ENCODE data around the gene LIN9.

Gene LIN9

GRCh38 chr1:226335661-226336060, 26.7 kb upstream of the LIN9 start:
- peaks cover 6% of the 10 kb centered on the region for H3K9me3 Mint-ChIP-seq (ENCODE audit: low read depth)
- no peak overlapping the region for H3K4me3 Mint-ChIP-seq
- H3K27ac Mint-ChIP-seq, result no peak overlapping the region
- H3K4me1 Mint-ChIP-seq (ENCODE audit: low read depth), result peaks cover 7% of the 10 kb centered on the region
- H3K36me3 Mint-ChIP-seq, result peaks cover 4% of the 10 kb centered on the region
- peaks cover 7% of the 10 kb centered on the region for H3K27me3 Mint-ChIP-seq

DNA sequence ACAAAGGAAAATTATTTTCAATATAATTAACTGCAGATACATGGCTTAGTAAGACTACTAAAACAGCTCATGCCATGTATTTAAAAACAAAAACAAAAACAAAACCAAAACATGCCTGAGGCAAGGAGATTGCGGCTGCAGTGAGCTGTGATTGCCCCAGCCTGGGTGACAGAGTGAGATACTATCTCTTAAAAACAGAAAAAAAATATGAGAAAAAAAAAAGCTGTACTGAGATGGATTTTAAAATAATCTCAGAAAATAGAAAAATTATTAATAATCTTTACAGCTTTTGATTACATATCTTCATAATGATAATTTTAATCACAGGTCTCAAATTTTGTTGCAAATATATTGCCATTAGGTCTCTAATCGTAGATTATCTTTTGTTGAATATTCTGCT, 24.0 kb upstream of the LIN9 start:
- Mint-ChIP-seq H3K4me3 (peak overlapping the region; percentile 57), H3K36me3 (no peaks in the 10 kb centered on the region), H3K27ac (no peak overlapping the region), H3K9me3 (ENCODE audit: low read depth) (no peaks in the 10 kb centered on the region), H3K27me3 (peaks cover 1% of the 10 kb centered on the region), H3K4me1 (ENCODE audit: low read depth) (peaks cover 7% of the 10 kb centered on the region)

DNA sequence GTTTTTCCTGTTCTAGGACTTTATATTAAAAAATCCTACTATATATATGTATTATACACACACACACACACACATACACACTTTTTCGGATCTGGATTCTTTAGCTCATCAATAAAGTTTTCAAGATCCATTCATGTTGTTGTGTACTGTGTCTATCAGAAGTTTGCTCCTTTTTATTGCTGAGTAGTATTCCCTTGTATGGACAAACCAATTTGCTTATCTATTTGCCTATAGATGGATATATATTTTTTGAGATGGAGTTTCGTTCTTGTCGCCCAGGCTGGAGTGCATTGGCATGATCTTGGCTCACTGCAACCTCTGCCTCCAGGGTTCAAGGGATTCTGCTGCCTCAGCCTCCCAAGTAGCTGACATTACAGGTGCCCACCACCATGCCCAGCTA, 20.3 kb upstream of the LIN9 start:
- no peaks in the 10 kb centered on the region for H3K9me3 Mint-ChIP-seq (ENCODE audit: low read depth)

GRCh38 chr1:226327761-226328162, 18.8 kb upstream of the LIN9 start:
- Mint-ChIP-seq H3K36me3 (no peaks in the 10 kb centered on the region), H3K9me3 (ENCODE audit: low read depth) (no peaks in the 10 kb centered on the region), H3K4me3 (no peak overlapping the region), H3K27me3 (no peaks in the 10 kb centered on the region), H3K27ac (no peak overlapping the region), H3K4me1 (ENCODE audit: low read depth) (no peaks in the 10 kb centered on the region)

More for the DNA sequence above, 20.3 kb upstream of the LIN9 start:
- Mint-ChIP-seq H3K27ac (no peak overlapping the region), H3K27me3 (peaks cover 1% of the 10 kb centered on the region), H3K4me1 (ENCODE audit: low read depth) (peaks cover 7% of the 10 kb centered on the region), H3K4me3 (no peak overlapping the region), H3K36me3 (no peaks in the 10 kb centered on the region)

- no peaks in the 10 kb centered on the region for H3K9me3 Mint-ChIP-seq (ENCODE audit: low read depth)
- H3K4me3 Mint-ChIP-seq, result no peak overlapping the region
- H3K27ac Mint-ChIP-seq, result no peak overlapping the region
- H3K27me3 Mint-ChIP-seq, result peaks cover 2% of the 10 kb centered on the region
- no peaks in the 10 kb centered on the region for H3K36me3 Mint-ChIP-seq
- no peaks in the 10 kb centered on the region for H3K4me1 Mint-ChIP-seq (ENCODE audit: low read depth)
Observed at GRCh38 chr1:226325178-226325577, 16.2 kb upstream of the LIN9 start.

- no peaks in the 10 kb centered on the region for H3K36me3 Mint-ChIP-seq
- no peaks in the 10 kb centered on the region for H3K4me1 Mint-ChIP-seq (ENCODE audit: low read depth)
- no peaks in the 10 kb centered on the region for H3K9me3 Mint-ChIP-seq (ENCODE audit: low read depth)
- peaks cover 2% of the 10 kb centered on the region for H3K27me3 Mint-ChIP-seq
- H3K4me3 Mint-ChIP-seq, result no peak overlapping the region
- no peak overlapping the region for H3K27ac Mint-ChIP-seq
Observed at GRCh38 chr1:226324479-226324878, 15.5 kb upstream of the LIN9 start.

- Mint-ChIP-seq H3K27me3 (peaks cover 4% of the 10 kb centered on the region), H3K4me1 (ENCODE audit: low read depth) (no peaks in the 10 kb centered on the region), H3K4me3 (no peak overlapping the region), H3K36me3 (no peaks in the 10 kb centered on the region), H3K27ac (no peak overlapping the region), H3K9me3 (ENCODE audit: low read depth) (no peaks in the 10 kb centered on the region)
Observed at GRCh38 chr1:226322986-226323385, 14.0 kb upstream of the LIN9 start.

DNA sequence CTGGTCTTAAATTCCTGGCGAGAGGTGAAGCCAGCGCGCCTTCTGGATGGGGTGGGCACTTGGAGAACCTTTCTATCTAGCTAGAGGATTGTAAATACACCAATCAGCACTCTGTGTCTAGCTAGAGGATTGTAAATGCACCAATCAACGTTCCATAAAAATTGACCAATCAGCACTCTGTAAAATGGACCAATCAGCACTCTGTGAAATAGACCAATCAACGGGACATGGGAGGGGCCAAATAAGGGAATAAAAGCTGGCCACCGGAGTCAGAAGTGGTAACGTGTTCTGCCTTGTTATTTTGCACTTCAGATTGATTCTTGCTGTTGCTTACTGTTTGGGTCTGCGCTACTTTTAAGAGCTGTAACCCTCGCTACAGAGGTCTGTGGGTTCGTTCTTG, 12.0 kb upstream of the LIN9 start:
- H3K27me3 Mint-ChIP-seq, result peaks cover 7% of the 10 kb centered on the region
- no peaks in the 10 kb centered on the region for H3K9me3 Mint-ChIP-seq (ENCODE audit: low read depth)
- H3K4me3 Mint-ChIP-seq, result no peak overlapping the region

GRCh38 chr1:226318471-226318870, 9.5 kb upstream of the LIN9 start:
- Mint-ChIP-seq H3K4me3 (no peak overlapping the region), H3K4me1 (ENCODE audit: low read depth) (no peaks in the 10 kb centered on the region), H3K9me3 (ENCODE audit: low read depth) (peaks cover 4% of the 10 kb centered on the region), H3K27ac (no peak overlapping the region), H3K36me3 (no peaks in the 10 kb centered on the region), H3K27me3 (peaks cover 7% of the 10 kb centered on the region)

More for the DNA sequence above, 12.0 kb upstream of the LIN9 start:
- H3K27ac Mint-ChIP-seq, result no peak overlapping the region
- no peaks in the 10 kb centered on the region for H3K4me1 Mint-ChIP-seq (ENCODE audit: low read depth)
- H3K36me3 Mint-ChIP-seq, result no peaks in the 10 kb centered on the region

- no peaks in the 10 kb centered on the region for H3K36me3 Mint-ChIP-seq
- H3K27me3 Mint-ChIP-seq, result peaks cover 4% of the 10 kb centered on the region
- H3K4me1 Mint-ChIP-seq (ENCODE audit: low read depth), result peaks cover 7% of the 10 kb centered on the region
- no peak overlapping the region for H3K4me3 Mint-ChIP-seq
- no peak overlapping the region for H3K27ac Mint-ChIP-seq
- H3K9me3 Mint-ChIP-seq (ENCODE audit: low read depth), result peaks cover 4% of the 10 kb centered on the region
Observed at GRCh38 chr1:226314055-226314454, 5.1 kb upstream of the LIN9 start.

DNA sequence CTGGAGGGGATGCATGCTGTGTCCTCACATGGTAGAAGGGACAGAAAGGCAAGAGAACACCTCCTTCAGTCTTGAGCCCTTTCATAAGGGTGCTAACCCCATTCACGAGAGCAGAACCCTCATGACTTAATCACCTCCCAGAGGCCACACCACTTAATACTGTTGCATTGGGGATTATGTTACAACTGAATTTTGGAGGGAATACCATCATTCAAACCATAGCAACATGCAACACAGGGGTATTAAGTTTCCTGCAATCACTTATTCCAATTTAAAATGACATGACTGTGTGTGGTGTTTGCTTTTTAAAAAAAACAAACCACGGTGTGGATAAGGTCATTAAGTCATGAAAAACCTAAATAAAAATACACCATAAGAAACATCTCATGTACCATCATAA, 3.1 kb upstream of the LIN9 start:
- H3K4me3 Mint-ChIP-seq, result no peak overlapping the region

DNA sequence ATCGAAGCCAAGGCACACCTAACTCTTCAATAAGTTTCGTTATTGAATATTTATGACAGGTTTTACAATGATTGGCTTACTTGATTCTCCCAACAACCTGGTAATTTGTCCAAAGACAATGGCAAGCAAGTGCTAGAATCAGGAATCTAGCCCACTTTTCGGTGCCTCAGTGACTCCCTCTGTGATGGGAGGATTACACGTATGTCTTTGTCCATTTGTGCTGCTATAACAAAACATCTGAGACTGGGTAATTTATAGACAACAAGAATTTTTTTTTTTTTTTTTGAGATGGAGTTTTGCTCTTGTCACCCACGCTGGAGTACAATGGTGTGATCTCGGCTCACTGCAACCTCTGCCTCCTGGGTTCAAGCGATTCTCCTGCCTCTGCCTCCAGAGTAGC, 2.4 kb upstream of the LIN9 start:
- Mint-ChIP-seq H3K36me3 (no peaks in the 10 kb centered on the region), H3K4me3 (no peak overlapping the region), H3K27ac (no peak overlapping the region), H3K9me3 (ENCODE audit: low read depth) (peaks cover 4% of the 10 kb centered on the region), H3K27me3 (no peaks in the 10 kb centered on the region), H3K4me1 (ENCODE audit: low read depth) (peaks cover 17% of the 10 kb centered on the region)

More for the DNA sequence above, 3.1 kb upstream of the LIN9 start:
- H3K9me3 Mint-ChIP-seq (ENCODE audit: low read depth), result peaks cover 4% of the 10 kb centered on the region
- H3K4me1 Mint-ChIP-seq (ENCODE audit: low read depth), result peaks cover 12% of the 10 kb centered on the region
- H3K27me3 Mint-ChIP-seq, result no peaks in the 10 kb centered on the region
- no peaks in the 10 kb centered on the region for H3K36me3 Mint-ChIP-seq
- H3K27ac Mint-ChIP-seq, result no peak overlapping the region

DNA sequence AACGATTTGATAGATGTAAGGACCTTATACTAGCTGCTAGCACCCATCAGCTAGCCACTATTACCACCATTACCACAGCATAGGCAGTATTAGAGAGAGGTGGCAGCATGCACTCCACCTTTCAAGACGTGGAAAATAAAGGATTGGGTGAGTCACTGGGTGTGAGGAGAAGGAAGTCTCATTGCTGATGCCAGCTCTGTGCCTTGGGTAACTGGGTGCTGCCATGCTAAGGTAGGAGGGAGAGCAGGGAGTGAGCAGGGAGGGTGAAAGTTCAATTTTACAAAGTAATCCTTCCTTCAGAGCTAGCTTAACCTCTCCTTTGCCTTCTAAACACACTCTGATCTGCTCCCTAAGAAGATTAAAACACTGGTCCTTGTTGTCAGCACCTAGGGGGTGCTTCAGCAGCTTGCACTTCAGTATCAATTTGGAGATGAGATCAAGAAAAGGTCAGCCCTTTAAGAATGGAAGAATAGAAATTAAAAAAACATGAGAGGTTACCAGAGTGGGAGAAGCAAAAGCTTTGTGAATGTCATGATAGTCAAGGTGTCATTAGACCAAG, 1.8 kb upstream of the LIN9 start:
- H3K27me3 Mint-ChIP-seq, result no peaks in the 10 kb centered on the region
- H3K4me3 Mint-ChIP-seq, result no peak overlapping the region
- H3K27ac Mint-ChIP-seq, result no peak overlapping the region
- peaks cover 4% of the 10 kb centered on the region for H3K9me3 Mint-ChIP-seq (ENCODE audit: low read depth)
- no peaks in the 10 kb centered on the region for H3K36me3 Mint-ChIP-seq
- H3K4me1 Mint-ChIP-seq (ENCODE audit: low read depth), result peaks cover 20% of the 10 kb centered on the region

- peaks cover 2% of the 10 kb centered on the region for H3K36me3 Mint-ChIP-seq
- H3K9me3 Mint-ChIP-seq (ENCODE audit: low read depth), result peaks cover 4% of the 10 kb centered on the region
- no peaks in the 10 kb centered on the region for H3K27me3 Mint-ChIP-seq
- H3K4me3 Mint-ChIP-seq, result peak overlapping the region; percentile 82
- H3K4me1 Mint-ChIP-seq (ENCODE audit: low read depth), result peaks cover 21% of the 10 kb centered on the region
- H3K27ac Mint-ChIP-seq, result no peak overlapping the region
Observed at GRCh38 chr1:226310245-226310540, 1.2 kb upstream of the LIN9 start.

GRCh38 chr1:226309398-226310244, 657 bp upstream of the LIN9 start:
- Mint-ChIP-seq H3K27me3 (no peaks in the 10 kb centered on the region), H3K9me3 (ENCODE audit: low read depth) (peaks cover 4% of the 10 kb centered on the region), H3K4me3 (peak overlapping the region; percentile 82), H3K27ac (peak overlapping the region; percentile 64), H3K4me1 (ENCODE audit: low read depth) (peaks cover 21% of the 10 kb centered on the region), H3K36me3 (peaks cover 2% of the 10 kb centered on the region)

Data from activated naive CD8-positive, alpha-beta T cell (primary cell).